HEK293T (cell line): Measurements from ENCODE around the gene TMEM43.

Source experiments
- CTCF ChIA-PET: fragments of 350-600 bp; formaldehyde crosslinking; extraction: SDS; loops from one replicate; lab custom pipeline; 2021; ENCODE audit warnings: antibody characterized with exemption, inconsistent platforms; lab: Yijun Ruan, JAX
- POLR2A ChIA-PET: fragments of 350-600 bp; formaldehyde crosslinking; extraction: SDS; loops from one replicate; lab custom pipeline; 2020; ENCODE audit warnings: antibody characterized with exemption, inconsistent platforms; lab: Yijun Ruan, JAX
- DNase-seq: peaks from one replicate; pipeline ENCODE4 v3.0.0; 2012; ENCODE audit warnings: mixed read lengths; ENCODE audit errors: extremely low spot score
- ARNT ChIP-seq: fragments of 450-650 bp; IDR thresholded peaks from 2 replicates; pipeline ENCODE4 v1.6.1; 2017; ENCODE audit warnings: mild to moderate bottlenecking
- BHLHE40 ChIP-seq: fragments of 450-650 bp; IDR thresholded peaks from 2 replicates; pipeline ENCODE4 v1.6.1; 2016; ENCODE audit warnings: mild to moderate bottlenecking, moderate library complexity, borderline replicate concordance
- CTBP1 ChIP-seq: fragments of 450-650 bp; IDR thresholded peaks from 2 replicates; pipeline ENCODE4 v1.6.1; 2016; ENCODE audit warnings: borderline replicate concordance
- ELF4 ChIP-seq: fragments of 450-650 bp; IDR thresholded peaks from 2 replicates; pipeline ENCODE4 v1.6.1; 2017; ENCODE audit warnings: antibody characterized with exemption
- FOXA1 ChIP-seq: fragments of 450-650 bp; IDR thresholded peaks from 2 replicates; pipeline ENCODE4 v1.6.1; 2016; ENCODE audit warnings: mild to moderate bottlenecking
- FOXK2 ChIP-seq: fragments of 450-650 bp; IDR thresholded peaks from 2 replicates; pipeline ENCODE4 v1.6.1; 2016; ENCODE audit warnings: mild to moderate bottlenecking
- FOXM1 ChIP-seq: fragments of 450-650 bp; IDR thresholded peaks from 2 replicates; pipeline ENCODE4 v1.6.1; 2017; ENCODE audit warnings: mild to moderate bottlenecking, borderline replicate concordance
- HDGF ChIP-seq: fragments of 450-650 bp; IDR thresholded peaks from 2 replicates; pipeline ENCODE4 v1.6.1; 2017; ENCODE audit warnings: antibody characterized with exemption, borderline replicate concordance
- L3MBTL2 ChIP-seq: fragments of 450-650 bp; conservative IDR thresholded peaks from 2 replicates; pipeline ENCODE4 v1.6.1; 2016; ENCODE audit warnings: mild to moderate bottlenecking
- LEF1 ChIP-seq: fragments of 450-650 bp; IDR thresholded peaks from 2 replicates; pipeline ENCODE4 v1.6.1; 2017; ENCODE audit warnings: mild to moderate bottlenecking, borderline replicate concordance
- NFRKB ChIP-seq: fragments of 450-650 bp; IDR thresholded peaks from 2 replicates; pipeline ENCODE4 v1.6.1; 2016; ENCODE audit warnings: mild to moderate bottlenecking, moderate library complexity
- SP1 ChIP-seq: fragments of 450-650 bp; IDR thresholded peaks from 2 replicates; pipeline ENCODE4 v1.6.1; 2017
- SUZ12 ChIP-seq: fragments of 450-650 bp; IDR thresholded peaks from 2 replicates; pipeline ENCODE4 v1.6.1; 2016; ENCODE audit warnings: mild to moderate bottlenecking
- TARDBP ChIP-seq: fragments of 450-650 bp; IDR thresholded peaks from 2 replicates; pipeline ENCODE4 v1.6.1; 2016
- ZNF384 ChIP-seq: fragments of 450-650 bp; IDR thresholded peaks from 2 replicates; pipeline ENCODE4 v1.6.1; 2016
- TF ChIP-seq, protein P1 (sequence below): fragments of 450-650 bp; IDR thresholded peaks from 2 replicates; pipeline ENCODE4 v1.6.1; 2016

Gene TMEM43

DNA sequence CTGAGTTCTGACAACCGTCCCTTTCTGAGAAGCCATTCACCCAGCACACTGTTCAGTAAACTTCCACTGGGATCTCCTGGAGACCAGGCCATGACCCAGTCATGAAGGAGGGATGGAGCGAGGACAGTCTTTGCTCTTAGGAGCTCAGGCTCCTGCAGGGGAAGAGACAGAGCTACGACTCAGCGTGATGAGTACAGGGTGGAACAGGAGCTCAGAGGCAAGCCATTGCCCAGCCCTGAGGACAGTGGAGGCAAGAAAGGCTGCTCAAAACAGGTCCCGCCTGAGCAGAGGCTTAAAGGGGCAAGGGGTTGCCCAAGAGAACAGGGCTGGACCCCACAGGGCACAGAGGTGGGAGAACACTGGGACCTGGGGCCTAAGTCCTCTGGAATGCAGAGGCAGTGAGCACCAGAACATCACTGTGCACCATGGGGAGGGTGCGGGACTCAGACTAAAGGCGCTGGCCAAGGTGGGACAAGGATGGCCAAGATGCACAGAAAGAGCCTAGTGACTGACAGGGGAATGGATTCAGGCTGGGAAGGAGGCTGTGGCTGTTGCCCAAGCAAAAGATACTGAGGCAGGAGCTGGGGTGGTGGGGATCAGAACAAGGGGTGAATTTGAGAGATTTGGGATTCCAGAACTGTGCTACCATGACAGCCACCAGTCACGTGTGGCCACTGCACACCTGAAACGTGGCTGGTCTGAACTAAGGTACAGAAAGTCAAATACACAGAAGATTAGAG, 25.8 kb downstream of the TMEM43 start:
- ChIA-PET POLR2A (interaction anchor here (1.0 kb wide), 1 partner anchor 256 kb away, joined by 3 read pairs; no protein-coding TSS in a partner anchor), CTCF (no interaction called here)
- DNase-seq, result no peak
- no peak for TF ChIP-seq ELF4
- TF ChIP-seq L3MBTL2, result no peak
- TF ChIP-seq ARNT, result no peak

DNA sequence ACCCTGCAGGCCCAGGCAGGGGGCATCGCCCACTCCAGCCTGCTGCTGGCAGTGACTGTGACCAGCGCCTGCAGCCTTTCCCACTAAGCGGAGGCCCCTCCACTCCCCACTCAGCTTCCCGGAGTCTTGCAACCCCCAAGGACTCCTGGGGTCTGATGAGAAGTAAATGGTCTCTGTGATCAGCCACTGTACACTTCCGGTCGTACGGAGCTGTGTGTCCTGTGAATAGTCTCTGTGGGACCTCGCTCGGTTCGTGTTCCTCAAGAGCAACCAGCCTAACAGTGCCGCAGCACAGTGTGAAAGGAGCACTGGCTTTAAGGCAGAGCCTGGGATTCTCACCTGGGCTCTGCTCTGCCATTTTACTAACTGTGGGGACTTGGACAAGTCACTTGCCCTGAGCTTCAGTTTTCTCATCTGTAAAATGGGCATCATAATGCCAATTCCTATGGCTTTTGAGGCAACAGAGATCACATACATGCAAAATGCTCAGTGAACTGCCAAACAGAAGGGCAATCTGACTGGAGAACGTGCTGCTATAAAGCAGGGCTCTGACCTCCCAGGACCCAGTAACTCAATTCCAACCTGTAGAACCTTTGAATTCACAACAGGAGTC, 26.7 kb downstream of the TMEM43 start:
- POLR2A ChIA-PET, result no interaction called here
- no peak for DNase-seq
- CTCF ChIA-PET, result no interaction called here
- TF ChIP-seq BHLHE40 (no peak), TARDBP (no peak), FOXA1 (no peak), LEF1 (no peak), FOXK2 (no peak), SUZ12 (no peak), ELF4 (no peak), HDGF (no peak), NFRKB (no peak), ARNT (no peak), SP1 (no peak), L3MBTL2 (no peak), CTBP1 (no peak), ZNF384 (no peak)
- TF ChIP-seq, protein P1, sequence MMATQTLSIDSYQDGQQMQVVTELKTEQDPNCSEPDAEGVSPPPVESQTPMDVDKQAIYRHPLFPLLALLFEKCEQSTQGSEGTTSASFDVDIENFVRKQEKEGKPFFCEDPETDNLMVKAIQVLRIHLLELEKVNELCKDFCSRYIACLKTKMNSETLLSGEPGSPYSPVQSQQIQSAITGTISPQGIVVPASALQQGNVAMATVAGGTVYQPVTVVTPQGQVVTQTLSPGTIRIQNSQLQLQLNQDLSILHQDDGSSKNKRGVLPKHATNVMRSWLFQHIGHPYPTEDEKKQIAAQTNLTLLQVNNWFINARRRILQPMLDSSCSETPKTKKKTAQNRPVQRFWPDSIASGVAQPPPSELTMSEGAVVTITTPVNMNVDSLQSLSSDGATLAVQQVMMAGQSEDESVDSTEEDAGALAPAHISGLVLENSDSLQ, result no peak

DNA sequence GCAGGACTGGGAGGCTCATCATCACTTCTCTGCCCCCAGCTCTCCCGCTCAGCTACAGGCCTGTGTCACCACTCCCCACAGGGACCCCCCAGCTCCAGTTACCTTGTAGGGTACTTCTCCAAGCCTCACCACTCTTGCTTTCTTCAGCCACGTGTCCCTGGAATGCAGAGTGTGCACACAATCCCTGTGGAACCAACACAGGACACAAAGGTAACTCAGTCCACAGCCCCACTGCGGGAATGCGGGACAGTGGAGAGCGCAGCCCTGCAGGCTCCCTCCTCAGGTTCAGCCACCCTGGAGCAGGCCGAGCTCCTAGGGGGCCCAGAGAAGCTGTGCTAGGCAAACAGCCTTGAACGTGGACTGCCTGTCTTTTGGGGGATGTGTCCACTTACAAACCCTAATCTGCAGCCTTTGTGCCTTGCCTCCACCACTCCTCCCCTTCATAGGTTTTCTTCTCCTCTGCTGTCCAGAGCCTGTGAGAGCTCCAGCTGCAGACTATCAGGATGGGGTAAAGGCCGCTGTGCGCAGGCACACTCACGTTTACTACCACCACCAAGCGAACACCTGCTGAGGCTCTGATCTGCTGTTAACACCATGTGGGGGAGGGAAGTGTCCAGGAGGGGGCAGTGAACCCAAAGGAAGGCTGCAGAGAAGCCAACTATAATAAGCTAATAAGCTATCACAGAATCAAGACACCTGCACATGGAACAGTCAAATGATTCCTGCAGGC, 27.5 kb downstream of the TMEM43 start:
- POLR2A ChIA-PET, result interaction anchor here (0.9 to 1.0 kb wide), 2 partner anchors 26 to 27 kb away, joined by 3 read pairs; partner anchors contain the start of genes CHCHD4, LSM3, TMEM43 and XPC
- TF ChIP-seq SP1, result no peak
- no peak for DNase-seq
- CTCF ChIA-PET, result interaction anchor here (1.0 kb wide), 1 partner anchor 20 kb away, joined by 3 read pairs; no protein-coding TSS in a partner anchor

DNA sequence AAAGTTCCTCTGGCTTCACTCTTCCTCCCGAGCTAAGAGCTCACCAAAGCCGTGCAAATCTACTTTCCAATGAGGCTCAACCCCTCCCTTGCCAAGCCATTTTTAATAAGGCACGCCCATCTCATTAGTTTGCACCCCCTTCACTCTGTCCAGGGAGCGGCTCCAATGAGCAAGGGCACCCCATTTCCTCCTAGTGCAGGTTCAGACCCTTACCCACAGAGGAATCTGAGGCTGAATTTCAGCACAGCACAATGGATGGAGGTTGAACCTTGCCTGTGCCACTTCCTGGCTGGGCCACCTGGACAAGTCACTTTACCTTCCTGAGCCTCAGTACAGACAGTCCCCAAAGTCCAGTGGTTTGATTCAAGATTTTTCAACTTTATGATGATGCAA, 28.1 kb downstream of the TMEM43 start:
- ChIA-PET CTCF (interaction anchor here (0.7 to 1.0 kb wide), 2 partner anchors 21 to 265 kb away, joined by 3 read pairs; no protein-coding TSS in a partner anchor), POLR2A (interaction anchor here (0.9 to 1.0 kb wide), 2 partner anchors 26 to 28 kb away, joined by 3 read pairs; partner anchors contain the start of genes CHCHD4, LSM3, TMEM43 and XPC)
- no peak for DNase-seq
- TF ChIP-seq NFRKB (no peak), FOXM1 (no peak), HDGF (no peak), FOXA1 (no peak), ARNT (no peak), L3MBTL2 (no peak), LEF1 (no peak), FOXK2 (no peak), TARDBP (no peak), ZNF384 (no peak), BHLHE40 (no peak), CTBP1 (no peak), ELF4 (no peak), SP1 (no peak), SUZ12 (no peak)
- TF ChIP-seq, protein P1, result no peak

DNA sequence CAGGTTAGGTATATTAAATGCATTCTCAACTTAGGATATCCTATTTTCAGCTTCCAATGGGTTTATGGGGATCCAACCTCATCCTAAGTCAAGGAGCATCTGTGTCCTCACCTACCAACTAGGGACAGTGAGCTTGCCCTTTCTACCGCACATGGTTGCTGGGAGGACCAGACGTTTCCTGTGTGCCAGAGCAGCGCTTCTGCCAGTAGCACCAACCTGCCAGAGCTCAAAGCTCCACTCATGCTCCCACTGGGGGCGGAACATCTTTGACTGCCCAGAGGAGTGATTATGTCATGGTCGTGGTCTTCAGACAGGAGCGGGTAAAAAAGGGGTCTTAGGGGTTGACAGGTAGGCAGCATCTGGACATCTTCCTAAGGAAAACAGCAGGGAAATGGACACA, 28.8 kb downstream of the TMEM43 start:
- DNase-seq, result no peak
- POLR2A ChIA-PET, result no interaction called here
- CTCF ChIA-PET, result interaction anchor here (0.7 kb wide), 1 partner anchor 266 kb away, joined by 3 read pairs; no protein-coding TSS in a partner anchor
- no peak for TF ChIP-seq TARDBP
- no peak for TF ChIP-seq SUZ12
- TF ChIP-seq, protein P1, result no peak
- no peak for TF ChIP-seq ELF4
- no peak for TF ChIP-seq FOXA1
- TF ChIP-seq FOXK2, result no peak
- TF ChIP-seq FOXM1, result no peak
- TF ChIP-seq ARNT, result no peak
- TF ChIP-seq ZNF384, result no peak
- no peak for TF ChIP-seq CTBP1
- TF ChIP-seq HDGF, result no peak
- no peak for TF ChIP-seq BHLHE40
- no peak for TF ChIP-seq NFRKB

DNA sequence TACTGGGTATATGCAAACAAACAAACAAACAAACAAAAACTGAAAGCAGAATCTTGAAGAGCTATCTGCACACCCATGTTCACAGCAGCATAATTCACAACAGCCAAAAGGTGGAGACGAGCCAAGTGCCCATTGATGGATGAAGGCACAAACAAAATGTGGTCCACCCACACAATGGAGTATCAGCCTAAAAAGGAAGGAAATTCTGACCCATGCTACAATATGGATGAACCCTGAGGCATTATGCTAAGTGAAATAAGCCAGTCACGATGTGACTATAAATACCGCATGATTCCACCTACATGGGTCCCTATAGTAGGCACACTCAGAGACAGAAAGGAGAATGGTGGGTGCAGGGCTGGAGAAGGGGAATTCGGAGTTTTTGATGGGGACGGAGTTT, 29.4 kb downstream of the TMEM43 start:
- DNase-seq, result no peak
- CTCF ChIA-PET, result no interaction called here
- POLR2A ChIA-PET, result no interaction called here
- TF ChIP-seq ELF4, result no peak
- TF ChIP-seq, protein P1, result no peak
- no peak for TF ChIP-seq SUZ12
- no peak for TF ChIP-seq HDGF
- TF ChIP-seq FOXA1, result no peak
